Cerebellar cortex (tissue), 1 donor: ENCODE data around the gene PRPF40B.

Experiments
- DNase-seq: peaks from one replicate; pipeline ENCODE4 v3.0.0-alpha.2; 2015; ENCODE audit warnings: low spot score

PRPF40B gene

DNA sequence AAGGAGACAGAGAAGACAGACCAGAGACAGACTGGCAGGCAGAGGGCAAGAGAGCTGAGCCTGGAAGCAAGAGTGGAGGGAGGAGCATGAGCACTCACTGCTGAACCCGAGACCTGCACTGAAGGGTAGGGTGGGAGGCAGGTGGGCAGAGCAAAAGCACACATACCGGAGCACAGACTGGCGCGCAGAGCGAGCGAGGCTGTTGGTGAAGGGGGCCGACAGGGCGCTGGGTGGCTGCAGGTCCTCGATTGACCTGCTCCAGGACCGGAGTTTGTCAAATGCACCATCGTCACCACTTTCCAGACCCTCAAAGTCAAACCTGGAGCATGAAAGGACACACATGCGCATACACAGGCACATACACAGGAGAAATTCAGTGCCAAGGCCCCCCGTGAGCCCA, 34.9 kb downstream of the PRPF40B start:
- no peak for DNase-seq

DNA sequence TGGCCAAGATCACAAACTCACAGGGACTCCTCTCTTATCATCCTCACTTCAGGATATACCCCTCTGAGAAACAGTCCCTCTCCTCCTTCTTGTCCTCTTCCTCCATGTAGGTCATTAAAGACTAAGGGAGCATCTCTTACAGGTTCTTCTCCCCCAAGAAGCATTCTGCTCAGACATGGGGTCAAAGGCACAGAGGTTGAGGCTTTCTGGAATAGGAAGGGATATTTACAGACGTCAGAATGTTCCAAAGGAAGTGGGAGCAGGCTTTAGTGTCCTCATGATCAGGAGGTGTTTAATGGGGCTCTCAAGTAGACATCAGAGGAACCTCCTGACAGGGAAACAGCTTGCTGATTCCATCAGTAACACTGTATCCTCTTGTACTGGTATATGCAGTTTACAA, 36.4 kb downstream of the PRPF40B start:
- no peak for DNase-seq

DNA sequence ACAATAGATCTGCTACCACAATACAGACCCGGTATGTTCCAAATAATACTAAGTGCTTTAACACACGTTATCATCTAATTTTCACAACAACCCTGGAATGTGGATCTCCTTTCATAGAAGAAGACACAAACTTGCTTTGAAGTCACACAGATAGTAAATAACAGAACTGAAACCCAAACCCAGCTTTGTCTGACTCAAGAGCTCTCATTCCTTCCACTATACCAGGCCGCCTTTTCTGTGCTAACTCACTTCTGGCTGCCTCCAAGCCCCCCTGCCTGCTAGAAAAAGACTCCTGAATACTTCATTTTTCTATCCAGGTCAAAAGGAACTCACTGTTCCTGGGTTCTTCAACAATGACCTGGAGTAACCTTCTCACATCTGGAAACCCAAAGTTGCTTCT, 37.8 kb downstream of the PRPF40B start:
- DNase-seq: no peak

- no peak for DNase-seq
These were observed 38.4 kb downstream of the PRPF40B start for GRCh38 chr12:49661746-49662145.

DNA sequence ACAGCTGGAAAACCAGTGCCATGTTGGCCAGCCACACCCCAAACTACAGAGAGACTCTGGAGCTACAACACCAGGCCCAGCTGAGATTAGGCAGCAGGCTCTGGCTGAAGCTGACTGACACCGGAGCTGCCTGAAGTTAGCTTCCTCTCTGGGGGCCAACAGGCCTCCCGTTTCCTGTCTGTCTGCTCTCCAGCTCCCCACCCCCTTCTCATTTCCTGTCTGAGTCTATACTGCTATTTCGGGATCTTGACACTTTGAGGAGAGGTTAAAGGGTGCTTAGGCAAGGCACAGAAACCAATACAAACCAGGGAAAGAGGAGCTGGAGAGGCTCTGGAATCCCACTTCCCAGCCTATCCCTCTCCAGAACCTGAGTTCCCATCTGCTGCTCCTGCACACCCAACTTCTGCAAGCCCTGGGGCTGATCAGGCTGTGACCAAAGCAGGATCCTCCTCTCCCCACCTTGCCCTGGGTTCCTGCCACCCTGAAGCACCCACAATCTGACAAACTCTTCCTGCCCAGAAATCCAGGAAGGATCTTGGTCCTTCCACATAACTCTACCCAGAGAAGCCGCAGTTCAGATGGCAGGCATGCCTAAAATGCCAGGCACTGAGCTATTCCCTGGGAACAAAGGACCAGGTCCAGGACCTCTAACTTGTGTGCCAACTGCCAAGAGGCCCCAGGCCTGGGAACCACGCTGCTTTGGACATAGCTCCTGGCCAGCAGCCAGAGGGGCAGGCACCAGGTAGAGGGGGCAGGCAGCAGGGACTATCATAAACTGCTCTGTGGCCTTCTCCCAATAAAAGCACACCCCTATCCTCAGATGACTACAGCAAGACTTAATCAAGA, 39.9 kb downstream of the PRPF40B start:
- DNase-seq: no peak

GRCh38 chr12:49664167-49664566, 40.8 kb downstream of the PRPF40B start:
- no peak for DNase-seq

DNA sequence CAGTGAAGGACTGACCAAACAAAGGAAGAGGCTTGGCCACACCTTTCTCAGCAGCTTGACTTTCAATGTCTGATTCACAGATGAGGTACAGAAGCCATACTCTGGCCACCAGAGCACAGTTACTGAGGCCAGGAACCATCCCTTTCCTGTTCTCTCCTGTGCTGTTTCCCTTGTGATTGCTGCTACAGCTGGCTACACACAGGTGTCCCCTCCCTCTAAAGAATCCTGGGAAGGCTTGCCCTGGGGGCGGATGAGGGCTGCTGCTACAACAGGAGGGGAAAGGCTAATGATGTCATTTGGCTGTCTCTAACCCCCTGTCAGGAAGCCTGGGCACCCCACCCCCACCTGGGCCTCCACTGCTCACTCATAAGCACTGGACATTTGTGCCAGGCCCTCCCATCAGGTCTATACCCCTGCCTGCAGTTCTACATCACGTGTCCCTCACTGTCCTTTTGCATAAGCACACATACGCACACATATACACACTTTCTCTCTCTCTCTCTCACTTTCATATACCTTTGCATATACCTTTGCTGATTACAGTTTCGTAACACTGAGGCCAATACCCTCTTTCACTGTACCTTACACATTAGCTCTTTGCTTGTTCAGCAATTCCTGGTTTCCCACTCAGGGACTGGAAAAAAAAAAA, 41.4 kb downstream of the PRPF40B start:
- DNase-seq: no peak

DNA sequence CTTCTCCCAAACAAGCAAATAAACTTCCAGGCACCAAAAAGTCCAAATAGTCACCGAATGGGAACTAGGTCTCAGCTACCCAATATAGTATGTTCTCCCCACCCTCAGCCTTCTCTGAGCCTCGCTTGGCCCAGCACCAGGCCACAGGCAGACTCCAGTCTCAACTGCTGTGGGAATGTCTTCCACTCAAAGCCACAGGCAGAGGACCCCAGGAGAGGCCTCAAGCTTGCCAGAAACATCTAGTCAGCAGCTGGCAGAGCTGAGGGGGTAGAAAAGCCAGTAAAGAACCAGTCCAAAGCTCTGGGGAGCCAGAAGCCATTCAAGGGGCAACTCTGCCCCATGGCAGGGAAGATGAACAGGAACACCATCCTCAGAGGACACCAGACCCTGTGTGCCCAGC, 42.0 kb downstream of the PRPF40B start:
- DNase-seq: no peak

GRCh38 chr12:49666176-49666575, 42.8 kb downstream of the PRPF40B start:
- DNase-seq: no peak

- DNase-seq: no peak
These were observed 44.1 kb downstream of the PRPF40B start for GRCh38 chr12:49667325-49668090.

- DNase-seq: no peak
These were observed 46.4 kb downstream of the PRPF40B start for GRCh38 chr12:49669796-49670195.

- peak; percentile 15 for DNase-seq
These were observed 47.8 kb downstream of the PRPF40B start for GRCh38 chr12:49671031-49671765.

- DNase-seq: peak; percentile 54
These were observed 49.2 kb downstream of the PRPF40B start for GRCh38 chr12:49672301-49673217.

GRCh38 chr12:49673446-49674317, 50.3 kb downstream of the PRPF40B start:
- peak; percentile 95 for DNase-seq

GRCh38 chr12:49674318-49674981, 51.1 kb downstream of the PRPF40B start:
- DNase-seq: no peak

DNA sequence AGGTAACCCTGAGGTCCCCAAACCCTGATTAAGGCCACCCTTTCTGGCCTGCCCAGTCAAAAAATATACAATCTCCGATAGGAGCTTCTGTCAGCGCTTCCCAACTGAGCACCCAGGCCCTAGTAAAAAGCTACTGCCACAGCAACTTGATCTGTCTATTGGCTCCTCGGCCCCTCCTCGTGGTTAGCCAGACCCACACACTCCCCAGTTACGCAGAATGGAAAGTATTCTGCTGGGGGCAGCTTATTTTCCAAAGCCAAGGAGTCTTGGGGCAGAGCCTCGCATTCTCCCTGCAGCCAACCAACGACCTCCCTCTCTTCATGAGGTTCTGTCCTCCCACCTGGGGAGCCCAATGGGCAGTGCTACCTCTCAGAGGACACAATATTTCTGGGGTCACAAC, 51.8 kb downstream of the PRPF40B start:
- DNase-seq: no peak

DNA sequence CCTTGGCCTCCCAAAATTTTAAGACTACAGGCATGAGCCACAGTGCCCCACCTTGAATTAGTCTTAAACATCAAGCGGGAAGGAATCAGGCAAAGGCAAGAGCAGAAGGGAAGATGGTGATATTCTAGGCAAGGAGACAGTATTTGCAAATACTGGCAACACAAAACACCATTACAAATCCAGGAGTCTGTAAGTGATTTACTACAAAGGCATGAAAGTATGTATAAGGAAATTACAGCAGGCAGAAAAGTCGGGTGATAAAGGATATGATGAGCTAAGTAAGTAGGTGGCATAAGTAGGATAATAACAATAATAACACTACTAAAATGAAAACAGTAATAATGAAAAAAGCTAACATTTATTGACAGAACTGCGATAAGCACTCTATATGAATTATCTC, 55.4 kb downstream of the PRPF40B start:
- no peak for DNase-seq

- no peak for DNase-seq
These were observed 56.7 kb downstream of the PRPF40B start for GRCh38 chr12:49680075-49680474.

- DNase-seq: no peak
These were observed 60.4 kb downstream of the PRPF40B start for GRCh38 chr12:49683599-49684309.
